NCI-H446 treated with DMSO at 0.1 percent for 48 hours (cell line): Measurements from ENCODE around the gene TNS3.
"Not testable (repeated sequence)": the region's sequence is repeated elsewhere in the genome, so short reads cannot be mapped to it uniquely, and the experiment has no call there.

ENCODE experiments used
- DNase-seq: peaks from one replicate; lab custom pipeline; 2025; lab: John Stamatoyannopoulos, UW

Gene TNS3

GRCh38 chr7:47283497-47284131, 298.3 kb downstream of the TNS3 start:
- DNase-seq = no peak

DNA sequence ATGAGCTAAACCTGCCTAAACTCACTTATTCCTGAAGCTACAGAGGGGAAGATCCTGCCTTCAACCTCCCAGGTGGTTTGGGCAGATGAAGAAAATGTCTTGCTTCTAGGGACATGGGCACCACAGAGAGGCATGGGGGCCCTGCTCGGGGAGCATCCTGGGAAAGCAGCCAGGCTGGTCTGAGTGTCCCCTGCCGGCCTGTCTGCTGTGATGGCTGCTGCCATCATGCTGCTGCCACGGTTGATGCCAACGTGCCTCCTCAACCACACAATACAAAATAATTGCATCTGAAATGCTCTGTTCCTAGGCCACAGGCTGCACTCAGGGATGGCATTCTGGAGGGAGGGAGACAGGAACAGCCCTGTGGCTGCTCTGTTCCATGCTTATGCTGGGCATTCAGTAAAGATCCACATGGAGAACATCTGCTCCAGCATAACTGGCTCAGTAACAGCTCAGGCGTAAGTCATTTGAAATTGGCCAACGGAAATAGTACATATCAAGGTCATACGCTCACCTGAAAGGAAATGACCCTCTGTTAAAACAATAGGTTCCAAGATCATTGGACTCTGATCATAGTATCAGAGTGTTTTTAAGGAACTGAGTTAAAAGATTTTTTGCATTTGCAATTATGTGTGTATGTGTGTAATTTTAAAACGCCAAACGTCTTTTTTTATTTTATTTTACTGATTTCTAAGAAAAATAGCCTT, 299.0 kb downstream of the TNS3 start:
- no peak for DNase-seq

- DNase-seq = no peak
Measured at GRCh38 chr7:47281966-47282643, 299.8 kb downstream of the TNS3 start.

DNA sequence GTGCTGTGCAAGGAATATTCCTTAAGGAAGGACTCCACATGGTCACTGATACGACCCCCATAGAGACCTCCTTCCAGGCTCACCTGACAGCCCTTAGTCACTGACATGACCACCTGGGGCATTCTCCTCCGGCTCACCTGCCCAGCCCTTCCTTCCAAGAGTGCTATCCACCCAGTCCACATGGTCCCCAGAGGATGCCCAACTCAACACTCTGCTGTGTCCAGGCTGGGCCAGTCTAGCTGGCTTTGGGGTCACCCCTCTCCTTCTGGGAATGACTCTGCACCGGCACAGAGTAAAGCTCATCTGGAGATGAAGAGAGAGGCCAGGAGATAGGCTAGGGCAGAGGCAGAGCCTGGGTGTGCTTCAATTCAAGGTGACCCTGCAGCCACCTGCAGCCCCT, 300.8 kb downstream of the TNS3 start:
- DNase-seq = no peak

DNA sequence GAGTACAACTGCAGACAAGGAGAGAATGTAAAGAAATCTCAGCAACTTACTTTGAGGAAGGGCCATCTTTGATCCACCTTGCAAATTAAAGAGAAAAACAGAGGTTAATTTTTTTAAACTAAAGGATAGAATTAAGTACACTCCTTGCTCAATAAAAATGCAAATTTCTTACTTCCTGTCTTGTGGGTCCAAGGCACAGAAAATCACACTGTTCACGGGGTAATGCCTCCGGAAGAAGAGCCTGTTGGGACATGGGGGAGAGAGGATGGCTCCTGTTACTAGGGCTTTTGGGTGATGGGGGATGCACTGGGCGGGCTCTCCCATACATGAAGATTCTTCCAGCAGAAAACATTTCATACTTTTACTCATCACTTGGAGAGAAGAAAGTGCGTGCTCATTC, 301.8 kb downstream of the TNS3 start:
- DNase-seq = no peak

DNA sequence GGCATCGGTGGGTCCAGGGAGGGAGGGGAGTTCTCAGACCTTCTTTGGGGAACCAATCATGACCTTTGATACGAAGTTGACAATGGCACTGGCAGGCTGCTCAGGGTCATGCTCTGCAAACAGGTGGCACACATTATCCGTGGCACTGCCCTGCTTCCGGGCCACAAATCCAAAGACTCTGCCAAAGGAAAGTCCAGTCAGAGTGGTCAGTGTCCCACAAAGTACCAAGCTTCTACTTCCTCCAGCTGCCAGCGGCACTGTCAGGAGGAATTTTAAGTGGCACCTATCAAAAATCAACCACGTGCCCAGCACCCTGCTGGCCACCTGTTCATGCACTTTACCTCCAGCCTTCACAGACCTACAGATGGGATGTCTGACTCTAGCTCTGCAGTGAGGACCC, 303.9 kb downstream of the TNS3 start:
- no peak for DNase-seq

- no peak for DNase-seq
Measured at GRCh38 chr7:47277321-47277781, 304.6 kb downstream of the TNS3 start.

DNA sequence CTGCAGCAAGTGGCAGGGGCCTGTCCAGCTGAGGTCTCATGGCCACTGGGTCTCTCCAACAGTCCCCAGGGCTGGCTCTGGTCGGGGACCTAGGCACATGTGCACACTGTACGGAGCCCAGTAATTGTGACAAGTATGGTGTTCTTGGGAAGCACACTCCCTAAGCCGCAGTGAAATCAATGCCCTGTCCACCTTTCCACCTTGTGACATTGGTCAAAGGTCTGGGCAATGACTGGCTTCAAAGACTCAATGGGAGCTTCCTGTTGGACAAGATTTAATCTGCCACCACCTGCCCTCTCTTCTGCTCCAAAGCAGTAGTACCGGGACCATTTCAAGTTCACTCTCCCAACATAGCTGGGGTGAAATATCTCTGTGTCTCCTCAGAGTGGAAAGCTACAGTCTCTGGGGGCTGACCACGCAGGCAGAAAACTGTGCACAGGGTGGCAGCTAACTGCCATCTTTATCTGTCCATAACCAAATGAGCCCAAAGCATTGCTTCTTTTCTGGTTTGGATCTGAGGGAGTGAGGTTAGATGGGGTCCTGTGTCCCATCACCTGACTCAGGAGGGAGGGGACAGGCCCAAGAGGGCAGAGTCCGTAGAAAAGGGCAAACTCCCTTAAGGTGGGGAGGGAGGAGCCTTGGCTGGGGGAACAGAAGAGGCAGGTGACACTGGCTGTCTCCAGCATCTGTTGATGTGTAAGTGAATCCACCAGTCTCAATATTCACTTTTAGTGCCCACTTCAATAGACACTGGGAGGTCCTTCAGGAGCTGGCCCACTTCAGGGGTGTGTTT, 307.7 kb downstream of the TNS3 start:
- DNase-seq = no peak

DNA sequence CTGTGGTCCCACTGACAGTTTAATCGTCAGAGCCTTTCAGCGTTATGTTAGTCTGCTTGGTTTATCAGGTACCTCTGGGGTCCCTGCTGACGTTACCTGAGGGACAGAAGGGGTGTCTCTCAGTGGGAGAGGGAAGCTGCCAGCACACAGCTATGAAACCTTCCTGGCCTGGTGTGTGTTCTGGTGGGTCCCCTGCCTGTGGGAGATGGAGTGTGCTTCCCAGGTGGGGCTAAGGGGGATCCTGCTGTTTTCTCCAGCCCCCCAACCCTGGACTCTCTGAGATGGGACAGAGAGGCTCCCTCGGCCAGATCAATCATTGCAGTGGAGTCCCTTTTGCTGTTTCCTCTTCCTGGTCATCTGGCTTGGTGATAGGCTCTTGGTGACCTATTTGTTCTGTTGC, 308.8 kb downstream of the TNS3 start:
- DNase-seq = no peak

DNA sequence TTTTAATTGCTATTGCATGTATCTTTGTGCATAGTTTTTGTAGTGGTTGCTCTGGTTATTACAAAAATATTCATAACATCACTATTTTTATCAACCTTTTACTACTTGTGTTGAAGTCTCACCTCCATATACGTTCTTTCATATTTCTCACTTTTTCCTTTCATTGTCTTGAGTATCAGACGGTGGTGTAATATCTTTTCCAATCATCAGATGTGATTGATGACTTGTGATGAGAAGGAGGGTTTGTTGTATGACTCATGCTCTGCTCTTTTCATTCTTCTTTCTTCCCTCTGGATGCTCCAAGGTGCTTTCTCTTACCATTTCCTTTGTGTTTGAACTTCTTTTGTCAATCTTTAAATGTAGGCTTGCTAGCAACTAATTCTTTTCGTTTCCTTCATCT, 310.2 kb downstream of the TNS3 start:
- DNase-seq = no peak

- DNase-seq = no peak
Measured at GRCh38 chr7:47268851-47269836, 312.8 kb downstream of the TNS3 start.

DNA sequence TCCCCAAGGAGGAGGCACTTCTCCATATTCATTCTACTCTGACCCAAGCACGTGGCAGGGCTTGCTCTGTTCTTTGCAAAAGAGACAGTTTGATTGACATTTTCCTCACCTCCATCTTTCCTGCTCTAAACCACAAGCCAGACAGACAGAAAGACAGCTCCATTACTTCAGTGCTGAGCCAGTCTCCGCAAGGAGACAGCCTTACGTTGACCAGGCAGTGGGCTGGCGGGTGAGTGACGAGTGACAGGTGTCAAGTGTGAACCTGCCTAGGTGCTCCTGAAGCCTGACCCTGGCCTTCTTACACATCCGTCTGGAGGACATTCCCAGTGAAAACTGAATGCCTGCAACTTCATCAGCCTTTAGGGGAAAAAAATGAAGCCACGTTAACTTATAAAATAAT, 314.6 kb downstream of the TNS3 start:
- no peak for DNase-seq

DNA sequence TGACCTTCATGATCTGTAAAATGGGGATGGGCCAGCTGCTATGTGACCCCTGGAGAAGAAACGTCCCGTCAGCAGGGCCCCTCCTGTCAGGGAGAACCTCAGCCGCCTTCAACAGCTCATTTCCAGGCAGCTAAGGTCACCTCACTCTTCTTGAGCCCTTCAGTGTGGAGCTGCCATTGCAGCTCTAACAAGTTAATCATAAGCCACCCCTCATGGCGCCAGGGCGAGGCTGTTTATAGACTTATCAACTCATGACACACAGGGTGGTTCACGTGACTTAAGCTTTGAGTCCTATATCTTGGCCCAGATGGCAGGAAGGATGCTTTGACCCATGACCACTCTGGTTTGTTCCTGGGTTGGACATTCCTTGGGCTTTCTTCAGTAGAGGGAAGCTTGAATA, 315.1 kb downstream of the TNS3 start:
- no peak for DNase-seq

DNA sequence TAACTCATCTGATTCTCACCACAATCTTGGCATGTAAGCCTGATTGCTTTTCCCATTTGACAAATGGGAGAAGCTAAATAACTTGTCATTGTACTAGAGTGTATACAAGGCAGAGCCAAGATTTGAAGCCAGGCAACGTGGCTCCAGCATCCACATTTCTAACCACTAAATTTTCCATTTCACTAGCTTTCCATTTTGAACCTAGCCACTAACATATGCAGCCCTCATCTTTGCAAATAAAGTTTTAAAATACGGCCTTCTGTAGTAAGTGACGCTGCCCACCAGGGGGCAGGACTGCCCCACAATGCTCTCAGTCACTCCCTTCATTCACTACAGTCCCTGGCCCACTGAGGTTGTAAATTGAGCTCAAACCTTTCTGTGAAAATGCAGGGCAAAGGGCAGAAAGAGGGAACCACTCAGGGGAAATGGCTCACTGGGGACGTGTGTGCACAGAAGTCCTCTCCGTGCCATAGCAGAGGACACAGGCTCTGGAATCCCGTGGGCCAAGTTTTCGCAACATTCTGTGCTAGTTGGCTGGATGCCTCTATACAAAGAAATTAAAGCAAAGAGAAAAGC, 315.7 kb downstream of the TNS3 start:
- DNase-seq = no peak

- DNase-seq = no peak
Measured at GRCh38 chr7:47265621-47266020, 316.3 kb downstream of the TNS3 start.

DNA sequence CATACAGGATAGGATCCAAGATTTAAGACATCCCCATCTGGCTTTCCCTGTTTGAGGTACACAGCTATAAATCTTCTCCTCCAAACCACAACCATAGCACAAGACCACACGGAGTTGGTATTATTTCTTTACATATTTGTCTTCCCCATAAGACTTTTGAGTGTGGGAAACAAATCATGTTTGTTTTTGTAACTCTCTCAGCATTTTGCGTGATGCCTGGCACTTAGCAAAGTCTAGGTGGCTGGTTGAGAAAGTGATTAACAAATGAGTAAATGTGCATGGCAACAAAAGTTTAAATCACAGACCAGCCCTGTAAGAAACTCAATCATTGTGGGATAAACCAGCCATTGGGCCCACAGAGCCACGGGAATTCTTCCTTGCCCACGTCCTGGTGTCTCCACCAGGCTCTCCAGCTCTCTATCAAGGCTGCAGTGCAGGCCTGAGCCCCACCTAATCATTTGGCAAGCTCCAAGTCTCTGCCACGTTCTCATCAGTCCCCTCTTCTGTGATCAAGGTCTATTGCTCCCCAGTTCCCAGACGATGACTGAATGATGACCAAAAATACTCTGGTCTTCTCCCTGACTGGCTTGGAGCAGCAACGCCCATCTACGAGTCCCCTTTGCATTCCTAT, 317.8 kb downstream of the TNS3 start:
- no peak for DNase-seq

DNA sequence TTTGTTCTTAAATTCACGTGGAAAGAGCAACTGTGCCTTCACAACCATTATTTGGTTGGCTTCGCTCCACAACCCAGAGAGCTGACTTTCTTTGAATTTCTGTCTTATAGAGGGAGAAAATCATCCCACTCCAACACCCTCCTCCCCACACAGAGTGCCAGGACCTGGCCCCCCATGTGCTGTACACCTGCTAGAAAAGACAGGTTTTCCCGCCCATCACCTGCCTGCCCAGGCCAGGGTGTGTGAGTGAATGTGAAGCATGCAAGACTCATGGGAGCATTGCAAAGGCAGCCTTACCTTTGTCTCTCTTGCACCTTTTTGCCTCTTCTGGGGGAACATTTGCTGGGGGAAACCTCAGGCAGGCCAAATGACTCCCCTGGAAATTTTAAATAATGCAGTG, 319.0 kb downstream of the TNS3 start:
- no peak for DNase-seq

DNA sequence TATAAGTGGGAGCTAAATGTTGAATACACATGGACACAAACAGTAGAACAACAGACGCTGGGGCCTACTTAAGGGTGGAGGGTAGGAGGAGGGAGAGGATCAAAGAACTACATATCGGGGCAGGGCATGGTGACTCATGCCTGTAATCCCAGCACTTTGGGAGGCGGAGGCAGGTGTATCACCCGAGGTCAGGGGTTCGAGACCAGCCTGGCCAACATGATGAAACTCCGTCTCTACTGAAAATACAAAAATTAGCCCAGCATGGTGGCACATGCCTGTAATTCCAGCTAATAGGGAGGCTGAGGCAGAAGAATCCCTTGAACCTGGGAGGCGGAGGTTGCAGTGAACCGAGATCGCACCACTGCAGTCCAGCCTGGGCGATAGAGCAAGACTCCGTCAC, 319.8 kb downstream of the TNS3 start:
- DNase-seq = not testable (repeated sequence)

GRCh38 chr7:47260270-47260669, 321.6 kb downstream of the TNS3 start:
- DNase-seq = no peak

- no peak for DNase-seq
Measured at GRCh38 chr7:47259682-47260081, 322.2 kb downstream of the TNS3 start.
